ENCODE results near the gene PSMA3. TPM values are rescaled to one million over a fixed set of nuclear protein-coding genes. Genes with fewer than 3 reads are reported as not detected.
"Not testable (repeated sequence)": the region's sequence is repeated elsewhere in the genome, so short reads cannot be mapped to it uniquely, and the experiment has no call there.

Gene PSMA3
- total RNA-seq, 1 experiment from 2014 or later, result 132 TPM

DNA sequence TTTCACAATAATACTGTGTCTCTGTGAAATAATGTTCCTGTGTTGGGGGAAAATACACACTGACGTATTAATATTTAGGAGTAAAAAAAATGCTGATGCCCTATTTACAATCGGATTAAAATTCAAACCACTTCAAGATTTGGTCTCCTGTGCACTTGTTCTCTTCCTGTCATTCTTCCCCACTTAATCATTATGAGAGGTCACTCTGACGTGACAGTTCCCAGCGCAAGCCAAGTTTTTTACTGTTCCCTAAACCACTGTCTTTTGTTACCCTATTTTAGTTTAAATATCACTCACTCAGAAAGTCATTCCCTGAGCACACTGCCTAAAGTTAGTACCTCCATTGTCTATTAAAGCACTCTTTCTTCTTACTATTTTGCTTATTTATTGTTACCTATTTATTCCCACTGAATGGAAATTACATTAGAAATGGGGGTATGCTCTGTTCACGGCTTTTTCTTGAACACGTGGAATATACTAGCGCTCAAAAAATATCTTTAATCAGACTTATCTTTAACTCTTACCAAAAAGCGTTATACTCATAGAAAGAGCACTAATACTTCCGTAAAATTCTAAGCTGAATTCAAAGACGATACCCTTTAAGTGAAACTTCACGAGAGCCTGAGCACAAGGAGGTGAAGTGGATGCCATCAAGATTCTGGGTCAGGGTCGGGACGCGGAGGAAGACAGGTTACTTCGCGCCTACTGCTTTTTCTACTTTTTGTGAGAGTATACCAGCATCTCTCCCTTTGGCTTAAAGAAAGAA, 670 bp upstream of the PSMA3 start:
- no peak for DNase-seq
- no peaks in the 10 kb centered on the region for H3K27me3 ChIP-seq (ENCODE audit: control insufficient read depth, insufficient read depth, low read length)
- H3K36me3 ChIP-seq (replicated peaks; ENCODE audit: control insufficient read depth, insufficient read depth, low read length), result no peaks in the 10 kb centered on the region
- peak overlapping the region; percentile 93 for H3K4me3 ChIP-seq (ENCODE audit: insufficient read depth, low read depth, low read length)

- Histone ChIP-seq H3K36me3 (replicated peaks; ENCODE audit: control insufficient read depth, insufficient read depth, low read length) (0 out of 2 replicates have a peak, but pooled peaks cover 1% of the 10 kb centered on the region), H3K4me3 (ENCODE audit: insufficient read depth, low read depth, low read length) (peak overlapping the region; percentile 93), H3K27me3 (ENCODE audit: control insufficient read depth, insufficient read depth, low read length) (no peaks in the 10 kb centered on the region)
- DNase-seq, result no peak
Observed at GRCh38 chr14:58245562-58245961, 919 bp downstream of the PSMA3 start.

GRCh38 chr14:58249611-58250010, 5.0 kb downstream of the PSMA3 start:
- DNase-seq, result no peak
- Histone ChIP-seq H3K4me3 (ENCODE audit: insufficient read depth, low read depth, low read length) (no peak overlapping the region), H3K27me3 (ENCODE audit: control insufficient read depth, insufficient read depth, low read length) (no peaks in the 10 kb centered on the region), H3K36me3 (replicated peaks; ENCODE audit: control insufficient read depth, insufficient read depth, low read length) (peaks cover 6% of the 10 kb centered on the region)

GRCh38 chr14:58258156-58258555, 13.5 kb downstream of the PSMA3 start:
- H3K27me3 ChIP-seq (ENCODE audit: control insufficient read depth, insufficient read depth, low read length), result no peaks in the 10 kb centered on the region
- DNase-seq, result no peak
- H3K4me3 ChIP-seq (ENCODE audit: insufficient read depth, low read depth, low read length), result no peak overlapping the region
- peaks cover 25% of the 10 kb centered on the region for H3K36me3 ChIP-seq (replicated peaks; ENCODE audit: control insufficient read depth, insufficient read depth, low read length)

- not testable (repeated sequence) for H3K27me3 ChIP-seq (ENCODE audit: control insufficient read depth, insufficient read depth, low read length); DNase-seq; H3K4me3 ChIP-seq (ENCODE audit: insufficient read depth, low read depth, low read length)
- H3K36me3 ChIP-seq (replicated peaks; ENCODE audit: control insufficient read depth, insufficient read depth, low read length), result peaks cover 35% of the 10 kb centered on the region
Observed at GRCh38 chr14:58262005-58262404, 17.4 kb downstream of the PSMA3 start.

DNA sequence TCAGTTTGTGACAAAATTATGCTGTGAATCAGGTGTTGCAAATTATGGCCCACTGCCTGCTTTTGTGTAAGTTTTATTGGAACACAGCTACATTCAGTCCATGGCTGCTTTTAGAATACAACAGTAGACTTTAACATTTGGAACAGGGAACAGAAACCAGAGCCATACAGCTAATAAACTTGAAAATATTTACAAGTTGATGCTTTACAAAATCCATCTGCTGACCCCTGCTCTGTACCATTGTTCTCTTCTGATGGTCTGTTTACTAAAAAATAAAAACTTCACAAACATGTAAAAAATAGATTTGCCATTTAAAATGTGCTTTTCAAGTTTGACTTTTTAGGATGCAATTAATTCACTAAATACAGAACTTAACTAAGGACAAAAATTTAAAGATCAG, 20.8 kb downstream of the PSMA3 start:
- no peak for DNase-seq
- peaks cover 32% of the 10 kb centered on the region for H3K36me3 ChIP-seq (replicated peaks; ENCODE audit: control insufficient read depth, insufficient read depth, low read length)
- H3K27me3 ChIP-seq (ENCODE audit: control insufficient read depth, insufficient read depth, low read length), result no peaks in the 10 kb centered on the region
- H3K4me3 ChIP-seq (ENCODE audit: insufficient read depth, low read depth, low read length), result no peak overlapping the region

DNA sequence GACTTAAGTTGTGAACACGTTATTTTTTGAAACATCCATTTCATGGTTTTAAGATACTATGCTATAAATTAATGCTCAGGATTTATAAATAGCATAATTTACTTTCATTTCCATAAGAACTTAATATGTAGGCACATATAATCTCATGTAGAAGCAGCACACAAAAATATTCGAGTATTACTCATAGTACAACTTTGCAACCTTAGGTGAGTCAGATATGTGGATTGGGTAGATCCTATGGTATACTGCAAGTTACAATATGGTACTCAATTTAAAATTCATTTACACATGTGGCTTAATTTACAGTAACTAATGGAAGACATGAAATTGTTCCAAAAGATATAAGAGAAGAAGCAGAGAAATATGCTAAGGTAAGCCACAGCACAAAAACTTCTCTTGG, 26.0 kb downstream of the PSMA3 start:
- Histone ChIP-seq H3K4me3 (ENCODE audit: insufficient read depth, low read depth, low read length) (no peak overlapping the region), H3K36me3 (replicated peaks; ENCODE audit: control insufficient read depth, insufficient read depth, low read length) (peaks cover 29% of the 10 kb centered on the region), H3K27me3 (ENCODE audit: control insufficient read depth, insufficient read depth, low read length) (no peaks in the 10 kb centered on the region)
- no peak for DNase-seq

GRCh38 chr14:58272588-58273372, 28.1 kb downstream of the PSMA3 start:
- DNase-seq, result no peak
- no peaks in the 10 kb centered on the region for H3K27me3 ChIP-seq (ENCODE audit: control insufficient read depth, insufficient read depth, low read length)
- peaks cover 22% of the 10 kb centered on the region for H3K36me3 ChIP-seq (replicated peaks; ENCODE audit: control insufficient read depth, insufficient read depth, low read length)
- no peak overlapping the region for H3K4me3 ChIP-seq (ENCODE audit: insufficient read depth, low read depth, low read length)

GRCh38 chr14:58274881-58275280, 30.2 kb downstream of the PSMA3 start:
- Histone ChIP-seq H3K27me3 (ENCODE audit: control insufficient read depth, insufficient read depth, low read length) (no peaks in the 10 kb centered on the region), H3K4me3 (ENCODE audit: insufficient read depth, low read depth, low read length) (no peak overlapping the region), H3K36me3 (replicated peaks; ENCODE audit: control insufficient read depth, insufficient read depth, low read length) (peaks cover 15% of the 10 kb centered on the region)
- DNase-seq, result no peak

- no peak overlapping the region for H3K4me3 ChIP-seq (ENCODE audit: insufficient read depth, low read depth, low read length)
- H3K36me3 ChIP-seq (replicated peaks; ENCODE audit: control insufficient read depth, insufficient read depth, low read length), result peaks cover 13% of the 10 kb centered on the region
Observed at GRCh38 chr14:58275527-58276190, 31.0 kb downstream of the PSMA3 start.

DNA sequence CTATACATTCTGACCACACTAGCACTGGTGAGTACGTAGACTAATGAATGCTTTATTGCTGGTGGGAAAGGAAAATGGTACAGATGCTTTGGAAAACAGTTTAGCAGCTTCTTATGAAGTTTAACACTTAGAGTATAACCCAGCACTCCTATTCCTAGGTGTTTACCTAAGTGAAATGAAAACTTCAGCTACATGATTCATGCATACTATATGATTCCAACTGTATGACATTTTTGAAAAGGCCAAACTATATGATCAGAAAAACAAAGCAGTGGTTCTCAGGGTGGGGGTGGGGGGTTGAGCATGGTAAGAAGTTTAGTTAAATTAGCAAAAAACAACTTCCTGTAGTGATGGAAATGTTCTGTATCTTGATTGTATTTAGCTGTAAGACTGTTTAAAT, 31.6 kb downstream of the PSMA3 start:
- no peaks in the 10 kb centered on the region for H3K27me3 ChIP-seq (ENCODE audit: control insufficient read depth, insufficient read depth, low read length)
- DNase-seq, result no peak
- peaks cover 11% of the 10 kb centered on the region for H3K36me3 ChIP-seq (replicated peaks; ENCODE audit: control insufficient read depth, insufficient read depth, low read length)
- H3K4me3 ChIP-seq (ENCODE audit: insufficient read depth, low read depth, low read length), result no peak overlapping the region

More at GRCh38 chr14:58275527-58276190, 31.0 kb downstream of the PSMA3 start:
- DNase-seq, result no peak
- no peaks in the 10 kb centered on the region for H3K27me3 ChIP-seq (ENCODE audit: control insufficient read depth, insufficient read depth, low read length)

GRCh38 chr14:58278177-58278576, 33.5 kb downstream of the PSMA3 start:
- peaks cover 5% of the 10 kb centered on the region for H3K36me3 ChIP-seq (replicated peaks; ENCODE audit: control insufficient read depth, insufficient read depth, low read length)
- DNase-seq, result no peak

GRCh38 chr14:58280954-58281787, 36.5 kb downstream of the PSMA3 start:
- Histone ChIP-seq H3K36me3 (replicated peaks; ENCODE audit: control insufficient read depth, insufficient read depth, low read length) (peaks cover 12% of the 10 kb centered on the region), H3K4me3 (ENCODE audit: insufficient read depth, low read depth, low read length) (no peak overlapping the region), H3K27me3 (ENCODE audit: control insufficient read depth, insufficient read depth, low read length) (no peaks in the 10 kb centered on the region)
- DNase-seq, result no peak

More at GRCh38 chr14:58278177-58278576, 33.5 kb downstream of the PSMA3 start:
- H3K4me3 ChIP-seq (ENCODE audit: insufficient read depth, low read depth, low read length), result no peak overlapping the region
- H3K27me3 ChIP-seq (ENCODE audit: control insufficient read depth, insufficient read depth, low read length), result no peaks in the 10 kb centered on the region

- Histone ChIP-seq H3K4me3 (ENCODE audit: insufficient read depth, low read depth, low read length) (no peak overlapping the region), H3K36me3 (replicated peaks; ENCODE audit: control insufficient read depth, insufficient read depth, low read length) (peaks cover 13% of the 10 kb centered on the region), H3K27me3 (ENCODE audit: control insufficient read depth, insufficient read depth, low read length) (no peaks in the 10 kb centered on the region)
- no peak for DNase-seq
Observed at GRCh38 chr14:58281969-58282368, 37.3 kb downstream of the PSMA3 start.

Data from H7 (cell line).